Measurements from ENCODE around the gene MARF1.

DNA sequence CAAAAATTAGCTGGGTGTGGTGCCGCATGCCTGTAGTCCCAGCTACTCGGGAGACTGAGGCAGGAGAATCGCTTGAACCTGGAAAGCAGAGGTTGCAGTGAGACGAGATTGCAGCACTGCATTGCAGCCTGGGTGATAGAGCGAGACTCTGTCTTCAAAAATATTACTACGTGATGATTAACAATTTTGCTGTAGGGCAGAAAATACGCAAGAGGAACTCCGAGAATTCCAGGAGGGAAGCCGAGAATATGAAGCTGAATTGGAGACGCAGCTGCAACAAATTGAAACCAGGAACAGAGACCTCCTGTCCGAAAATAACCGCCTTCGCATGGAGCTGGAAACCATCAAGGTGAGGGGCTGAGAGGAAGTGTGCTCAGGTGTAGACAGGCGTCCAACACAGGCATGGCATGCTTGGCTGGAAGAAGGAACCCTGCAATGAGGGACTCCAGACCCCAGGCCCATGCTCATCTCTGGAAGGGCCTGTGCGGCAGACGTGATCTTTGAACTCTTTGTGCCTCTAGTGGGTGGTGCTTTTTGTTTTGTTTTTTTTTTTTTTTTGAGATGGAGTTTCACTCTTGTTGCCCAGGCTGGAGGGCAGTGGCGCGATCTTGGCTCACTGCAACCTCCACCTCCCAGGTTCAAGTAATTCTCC, 24.3 kb upstream of the MARF1 start:
- TF ChIP-seq CTCF (IDR thresholded peaks at IDR 0.05) (no peak), POLR2A (IDR thresholded peaks at IDR 0.05) (no peak)
